ENCODE measurements around the gene STOX1.
A peak's percentile ranks its signal among the peaks of the same experiment; 100 is the strongest.
"Not testable (repeated sequence)": the region's sequence is repeated elsewhere in the genome, so short reads cannot be mapped to it uniquely, and the experiment has no call there.

Gene STOX1

GRCh38 chr10:68829521-68829920 lies 2.2 kb downstream of the STOX1 start:
- DNase-seq: peak; percentile 35

DNA sequence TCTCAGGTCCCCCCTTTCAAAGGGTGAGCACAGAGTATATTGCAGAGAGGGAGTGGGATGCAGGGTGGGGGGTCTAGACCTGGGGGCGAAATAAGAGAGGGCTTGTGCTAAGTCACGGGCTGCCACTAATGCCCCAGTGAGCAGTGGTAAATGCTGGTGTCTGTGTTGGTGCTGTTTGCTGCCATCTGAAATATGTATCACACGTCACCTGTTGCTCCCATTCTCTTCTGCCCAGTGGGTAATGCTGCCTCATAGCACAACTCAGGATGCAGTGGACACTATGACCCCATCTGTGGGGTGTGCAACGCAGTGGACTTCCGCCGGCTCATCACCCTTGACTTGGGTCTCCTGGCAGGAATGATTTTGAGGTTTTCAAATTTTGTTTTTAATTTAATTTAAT lies 2.6 kb downstream of the STOX1 start:
- no peak for DNase-seq

DNA sequence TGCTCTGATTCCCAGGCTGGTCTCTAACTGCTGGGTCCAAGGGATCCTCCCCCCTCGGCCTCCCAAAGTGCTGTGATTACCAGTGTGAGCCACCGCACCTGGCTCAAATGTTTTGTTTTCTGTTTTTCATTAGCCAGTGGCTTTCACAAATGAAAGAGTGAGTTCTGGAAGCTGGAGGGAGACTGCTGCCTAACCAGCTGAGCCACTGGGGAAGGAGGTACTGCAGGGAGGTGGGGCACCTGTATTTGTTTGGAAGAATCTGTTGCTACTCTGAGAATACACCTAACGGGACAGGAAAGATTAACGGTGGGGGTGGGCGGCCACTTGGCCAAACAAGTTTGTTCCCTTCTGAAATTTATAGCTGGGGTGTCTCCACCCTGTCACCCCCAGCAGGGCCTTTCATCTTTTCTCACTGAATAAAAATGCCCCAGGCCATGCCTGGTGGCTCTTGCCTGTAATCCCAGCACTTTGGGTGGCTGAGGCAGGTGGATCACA lies 4.7 kb downstream of the STOX1 start:
- no peak for DNase-seq

DNA sequence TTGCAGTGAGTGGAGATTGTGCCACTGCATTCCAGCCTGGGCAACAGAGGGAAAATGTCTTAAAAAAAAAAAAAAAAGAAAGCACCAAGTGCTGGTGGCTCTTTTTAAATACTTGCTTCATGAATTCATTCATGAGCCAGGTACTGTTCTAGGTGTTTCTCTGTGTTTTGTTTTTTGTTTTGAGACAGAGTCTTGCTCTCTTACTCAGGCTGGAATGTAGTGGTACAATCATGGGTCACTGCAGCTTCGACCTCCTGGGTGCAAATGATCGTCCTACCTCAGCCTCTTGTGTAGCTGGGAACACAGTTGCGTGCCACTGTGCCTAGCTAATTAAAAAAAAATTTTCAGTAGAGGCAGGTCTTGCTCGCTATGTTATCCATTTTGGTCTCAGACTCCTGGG lies 5.3 kb downstream of the STOX1 start:
- no peak for DNase-seq

- no peak for DNase-seq
Measured at GRCh38 chr10:68837626-68838322, 10.4 kb downstream of the STOX1 start.

DNA sequence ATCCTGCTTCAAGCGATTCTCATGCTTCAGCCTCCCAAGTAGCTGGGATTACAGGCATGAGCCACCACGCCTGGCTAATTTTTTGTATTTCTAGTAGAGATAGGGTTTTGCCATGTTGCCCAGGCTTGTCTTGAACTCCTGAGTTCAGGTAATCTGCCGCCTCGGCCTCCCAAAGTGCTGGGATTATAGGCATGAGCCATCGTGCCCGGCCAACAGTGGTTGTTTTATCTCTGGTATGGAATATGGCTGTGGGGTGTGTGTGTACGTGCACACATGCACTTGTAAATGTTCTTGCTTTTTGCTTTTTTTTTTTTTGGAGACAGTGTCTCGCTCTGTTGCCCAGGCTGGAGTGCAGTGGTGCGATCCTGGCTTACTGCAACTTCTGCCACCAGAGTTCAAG lies 13.3 kb downstream of the STOX1 start:
- DNase-seq: not testable (repeated sequence)

DNA sequence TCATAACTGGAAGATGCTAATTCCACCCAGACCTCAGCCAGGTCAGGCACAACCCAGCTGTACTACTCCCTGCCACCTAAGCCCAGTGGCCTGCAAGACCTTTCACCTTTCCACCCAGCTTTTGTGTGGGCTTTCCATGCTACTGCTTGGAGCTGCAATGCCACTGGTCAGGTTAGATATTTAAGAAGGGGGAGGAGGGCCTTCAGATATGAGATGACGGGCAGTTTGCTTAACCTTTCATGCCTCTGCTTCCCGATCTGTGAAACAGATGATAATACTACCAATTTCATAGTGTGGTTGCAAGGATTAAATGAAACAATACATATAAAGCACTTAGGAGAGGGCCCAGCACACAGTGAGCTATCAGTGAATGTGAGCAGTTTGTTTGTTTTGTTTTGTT lies 20.9 kb downstream of the STOX1 start:
- DNase-seq: no peak

- no peak for DNase-seq
Measured at GRCh38 chr10:68848806-68849205, 21.5 kb downstream of the STOX1 start.

- no peak for DNase-seq
Measured at GRCh38 chr10:68856352-68856751, 29.0 kb downstream of the STOX1 start.

DNA sequence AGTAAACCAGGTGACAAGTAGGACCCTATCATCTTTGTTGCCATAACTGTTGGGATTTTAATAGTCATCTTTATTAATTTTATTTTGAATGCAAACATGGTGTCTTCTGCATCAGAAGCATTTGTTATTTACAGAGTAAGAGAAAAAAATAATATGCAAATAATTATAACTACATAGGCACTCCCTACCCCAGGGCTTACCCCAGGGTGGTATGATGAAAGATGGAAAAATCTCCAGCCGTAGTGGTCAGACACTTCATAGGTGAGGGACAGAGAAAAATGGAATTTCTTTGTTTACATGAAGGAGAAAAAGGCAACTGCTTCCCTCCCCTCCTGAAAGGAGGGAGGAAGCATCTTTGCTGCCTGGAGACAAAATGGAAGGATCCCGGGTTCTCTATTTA lies 29.7 kb downstream of the STOX1 start:
- no peak for DNase-seq

GRCh38 chr10:68861253-68861652 lies 33.9 kb downstream of the STOX1 start:
- DNase-seq: no peak

GRCh38 chr10:68864611-68865010 lies 37.3 kb downstream of the STOX1 start:
- DNase-seq: no peak

GRCh38 chr10:68868173-68868572 lies 40.8 kb downstream of the STOX1 start:
- DNase-seq: not testable (repeated sequence)

- no peak for DNase-seq
Measured at GRCh38 chr10:68869623-68870022, 42.3 kb downstream of the STOX1 start.

DNA sequence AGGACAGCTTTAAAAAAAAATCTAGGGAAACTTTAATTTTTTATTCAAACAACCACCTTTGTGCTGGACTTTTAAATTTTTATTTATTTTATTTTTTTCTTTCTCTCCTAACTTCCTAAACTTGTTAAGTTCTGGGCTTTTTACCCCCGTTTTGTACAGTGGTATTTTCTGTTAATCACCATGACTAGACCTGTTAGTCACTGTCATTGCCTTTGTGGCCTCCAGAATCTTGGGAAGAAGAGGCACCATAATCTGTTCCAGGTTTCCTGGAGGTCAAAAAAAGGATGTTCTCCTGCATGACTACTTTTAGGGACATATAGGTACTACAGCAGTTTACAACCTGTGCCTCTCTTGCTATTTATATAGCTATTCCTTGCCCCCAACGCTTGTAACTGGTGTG lies 42.7 kb downstream of the STOX1 start:
- DNase-seq: no peak

GRCh38 chr10:68870545-68871104 lies 43.3 kb downstream of the STOX1 start:
- no peak for DNase-seq

DNA sequence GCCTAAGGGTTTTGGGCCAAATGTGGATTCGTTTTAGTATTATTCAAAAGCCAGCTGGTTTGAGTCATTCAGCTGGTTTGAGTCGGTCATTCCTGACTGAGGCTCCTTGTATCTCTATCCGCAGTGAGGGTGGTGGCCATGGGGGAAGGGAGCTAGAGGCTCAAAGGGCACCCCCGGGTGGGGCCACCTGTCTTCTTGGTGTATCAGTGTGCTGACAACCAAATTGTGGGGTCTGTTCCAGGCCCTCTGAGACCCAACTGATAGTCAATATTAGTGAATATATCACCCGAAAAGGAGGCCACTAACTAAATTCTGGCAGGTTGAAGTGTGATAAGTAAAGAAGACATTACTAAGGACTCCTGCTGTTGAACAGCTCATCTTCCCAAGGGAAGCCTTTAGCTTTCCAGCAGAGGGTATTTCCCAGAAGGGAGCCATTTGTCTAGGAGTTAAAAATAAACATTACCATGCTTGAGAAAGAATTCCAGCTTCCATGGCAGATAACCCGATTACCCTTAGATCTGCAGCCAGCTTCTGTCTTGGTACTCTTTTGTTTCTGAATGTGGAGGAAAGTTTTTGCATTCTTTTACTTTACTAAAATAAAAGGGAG lies 43.9 kb downstream of the STOX1 start:
- DNase-seq: no peak

DNA sequence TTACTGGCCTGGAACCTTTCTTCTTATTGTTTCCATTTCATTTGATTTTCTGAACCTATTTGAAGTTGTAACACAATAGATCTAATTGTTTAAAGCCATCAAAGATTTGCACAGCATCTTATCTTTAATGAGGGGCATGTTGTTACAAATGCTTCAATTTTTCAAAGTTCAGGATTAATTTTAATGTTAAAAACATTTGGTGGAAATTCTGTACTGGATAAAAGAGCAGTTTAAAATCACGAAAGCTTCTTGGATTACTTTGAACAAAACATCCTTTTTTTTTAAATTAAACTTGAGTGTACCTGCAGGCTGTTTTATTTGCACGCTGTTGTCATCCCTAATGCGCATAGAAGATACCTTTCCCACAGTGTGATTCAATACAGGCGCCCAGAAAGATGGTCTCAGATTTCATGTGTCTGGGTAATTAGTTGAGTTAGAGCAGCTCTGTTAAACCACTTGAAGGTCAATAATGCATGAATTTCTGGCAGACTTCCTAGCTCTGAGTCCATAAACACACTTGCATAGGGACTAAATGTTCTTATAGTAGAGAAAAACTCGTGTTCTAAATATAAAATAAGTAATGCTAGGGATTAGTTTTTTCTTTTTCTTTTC lies 44.5 kb downstream of the STOX1 start:
- DNase-seq: no peak

- DNase-seq: no peak
Measured at GRCh38 chr10:68876246-68877138, 49.2 kb downstream of the STOX1 start.

- no peak for DNase-seq
Measured at GRCh38 chr10:68877482-68878110, 50.3 kb downstream of the STOX1 start.

DNA sequence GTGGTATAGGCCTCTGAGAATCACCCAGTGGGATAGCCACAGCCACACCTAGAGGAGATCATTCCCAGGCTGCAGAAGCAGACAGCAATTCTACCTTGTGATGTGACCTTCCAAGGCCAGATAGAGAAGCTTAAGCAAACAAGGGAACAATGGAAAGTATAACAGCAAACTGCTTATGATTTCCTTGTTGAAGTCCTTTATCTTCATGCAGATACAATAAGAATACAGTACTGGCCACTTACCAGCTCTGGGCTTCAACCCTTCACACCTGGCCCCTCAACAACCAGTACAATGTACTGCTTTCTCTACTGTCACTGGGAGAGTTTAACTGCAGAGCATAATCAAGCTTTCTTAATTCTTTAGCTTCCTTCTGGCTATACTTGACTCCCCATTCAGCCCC lies 51.2 kb downstream of the STOX1 start:
- DNase-seq: no peak

- no peak for DNase-seq
Measured at GRCh38 chr10:68879628-68880027, 52.3 kb downstream of the STOX1 start.

All from CD4-positive, alpha-beta T cell treated with Interleukin-17A for 4 hours (primary cell).